HG03159 (cell line): ENCODE data around the gene RBM10.

Experiments
- ATAC-seq: cut with Tn5 transposase; IDR thresholded peaks from one replicate; pipeline ENCODE4 v1.9.1; 2021; ENCODE audit warnings: mild to moderate bottlenecking, moderate library complexity; ENCODE audit not compliant: unreplicated experiment

The RBM10 gene

DNA sequence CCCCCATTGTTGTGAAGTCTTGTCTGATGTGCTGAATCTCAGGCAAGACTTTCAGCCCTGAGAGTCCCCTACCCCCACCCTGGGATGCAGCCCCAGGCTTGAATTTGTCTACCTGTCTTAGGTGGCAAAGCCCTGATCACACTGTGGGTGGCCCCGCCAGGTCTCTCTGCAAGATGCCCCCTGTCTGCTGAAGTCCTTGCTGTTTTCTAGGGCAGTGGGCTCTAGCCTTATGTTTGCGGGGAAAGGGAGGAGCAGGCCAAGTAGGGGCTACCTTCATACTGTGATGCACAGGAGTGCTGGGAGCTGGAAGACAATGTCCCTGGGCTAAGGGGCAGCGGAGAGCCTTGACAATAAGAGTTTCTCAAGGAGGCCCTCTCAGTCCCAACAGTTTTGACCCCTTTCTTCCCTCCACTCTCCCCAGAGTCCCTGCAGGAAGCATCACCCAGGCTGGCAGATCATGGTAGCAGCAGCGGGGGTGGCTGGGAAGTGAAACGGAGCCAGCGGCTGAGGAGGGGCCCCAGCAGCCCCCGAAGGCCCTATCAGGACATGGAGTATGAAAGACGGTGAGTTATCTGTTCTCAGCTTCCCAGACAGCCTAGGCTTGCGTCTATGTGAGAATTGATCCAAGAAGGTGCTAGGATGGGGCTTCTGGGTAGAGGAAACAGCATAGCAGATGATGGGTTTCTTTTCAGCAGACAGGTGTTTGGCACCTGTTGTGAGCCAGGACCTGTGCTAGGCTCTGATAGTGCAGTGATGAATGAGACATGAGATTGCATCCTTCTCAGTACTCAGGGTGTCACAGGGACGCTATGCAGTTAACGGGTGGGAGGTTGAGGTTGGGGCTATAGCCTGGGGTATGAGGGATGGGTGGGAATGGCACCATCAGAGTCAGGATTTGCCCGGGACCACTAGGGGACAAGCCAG is 2.2 kb downstream of the RBM10 start:
- no peak for ATAC-seq

DNA sequence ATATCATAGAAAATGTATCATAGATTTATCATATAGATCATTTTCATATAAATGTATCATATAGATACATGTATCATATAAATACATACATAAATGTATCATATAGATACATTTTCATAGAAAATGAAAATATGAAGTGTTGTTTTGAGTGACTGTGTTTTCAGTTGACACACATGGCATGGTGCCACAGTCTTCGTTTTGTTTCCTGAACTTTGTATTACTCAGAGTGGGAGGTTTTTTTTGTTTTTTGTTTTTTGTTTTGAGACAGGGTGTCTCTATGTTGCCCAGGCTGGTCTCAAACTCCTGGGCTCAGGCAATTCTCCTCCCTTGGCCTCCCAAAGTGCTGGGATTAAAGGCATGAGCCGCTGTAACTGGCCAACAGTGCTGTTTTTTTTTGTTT is 3.9 kb downstream of the RBM10 start:
- ATAC-seq, result no peak

DNA sequence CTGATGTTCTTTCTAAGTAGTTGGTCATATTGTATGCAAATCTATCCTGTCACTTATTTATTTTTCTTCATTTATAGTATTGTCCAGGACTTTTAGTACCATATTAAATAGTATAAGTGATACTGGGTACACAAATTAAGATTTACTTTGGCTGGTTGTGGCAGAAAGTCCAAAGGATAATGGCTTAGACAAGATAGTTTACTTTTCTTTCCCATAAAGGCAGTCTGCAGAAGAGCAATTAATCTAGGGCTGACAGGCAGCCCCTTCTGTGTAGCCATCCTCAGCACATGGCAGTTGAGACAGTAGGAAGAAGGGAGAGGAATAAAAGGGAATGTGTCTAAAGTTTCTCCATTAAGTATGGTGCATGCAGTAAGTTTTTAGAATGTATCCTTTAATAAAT is 6.4 kb downstream of the RBM10 start:
- no peak for ATAC-seq

DNA sequence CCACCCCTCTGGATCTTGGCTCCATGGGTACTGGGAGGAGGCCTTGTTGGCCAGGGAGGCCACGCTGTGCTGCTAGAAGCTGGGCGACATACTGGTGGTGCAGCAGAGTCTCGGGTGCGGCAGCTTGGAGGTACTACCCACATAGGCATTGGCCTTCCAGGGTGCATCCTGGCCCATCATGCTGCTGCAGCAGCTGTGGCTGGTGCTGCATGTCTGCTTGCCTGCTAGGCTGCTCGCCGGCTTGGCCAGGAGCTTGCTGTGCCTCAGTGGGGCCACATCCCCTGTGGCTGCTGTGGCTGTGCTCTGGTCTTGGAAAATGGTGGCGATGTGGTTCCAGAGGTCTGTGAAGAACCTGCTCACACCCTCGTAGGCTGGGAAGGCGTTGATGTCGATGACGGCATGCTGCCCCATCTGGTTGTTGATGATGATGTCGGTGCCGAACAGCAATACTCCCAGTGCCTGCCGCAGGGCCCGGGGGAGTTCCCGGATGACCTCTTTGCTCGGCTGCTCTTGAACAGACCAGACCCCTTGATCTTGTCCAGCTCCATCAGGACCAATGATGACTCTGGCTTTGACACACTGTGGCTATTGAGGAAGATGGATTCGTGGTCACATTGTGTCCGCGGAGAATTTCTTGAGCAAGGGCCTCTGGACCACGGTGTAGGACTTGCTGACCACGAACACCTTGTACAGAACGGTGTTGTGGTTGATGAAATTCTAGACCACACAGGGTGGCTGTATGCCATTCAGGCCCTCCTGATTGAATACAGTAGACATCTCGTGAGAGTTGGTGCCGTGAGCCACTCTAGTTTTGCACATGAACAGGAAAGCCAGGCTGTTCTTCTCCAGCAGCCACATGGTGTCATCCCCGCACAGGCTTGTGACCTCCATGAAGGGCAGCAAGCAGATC is 11.8 kb downstream of the RBM10 start:
- no peak for ATAC-seq

- no peak for ATAC-seq
Observed at GRCh38 chrX:47158131-47158530, 13.1 kb downstream of the RBM10 start.

DNA sequence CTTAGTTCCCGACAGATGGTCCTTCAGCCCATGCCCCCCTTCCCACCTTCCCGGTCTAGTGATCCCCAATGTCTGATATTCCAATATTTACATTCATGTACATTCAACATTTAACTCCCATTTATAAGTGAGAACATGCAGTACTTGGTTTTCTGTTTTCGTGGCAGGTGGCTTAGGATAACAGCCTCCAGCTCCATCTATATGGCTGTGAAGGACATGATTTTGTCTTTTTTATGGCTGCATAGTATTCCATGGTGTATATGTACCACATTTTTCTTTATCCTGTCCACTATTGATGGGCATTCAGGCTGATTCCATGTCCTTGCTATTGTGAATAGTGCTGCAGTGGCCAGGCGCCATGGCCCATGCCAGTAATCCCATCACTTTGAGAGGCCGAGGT is 13.8 kb downstream of the RBM10 start:
- no peak for ATAC-seq

DNA sequence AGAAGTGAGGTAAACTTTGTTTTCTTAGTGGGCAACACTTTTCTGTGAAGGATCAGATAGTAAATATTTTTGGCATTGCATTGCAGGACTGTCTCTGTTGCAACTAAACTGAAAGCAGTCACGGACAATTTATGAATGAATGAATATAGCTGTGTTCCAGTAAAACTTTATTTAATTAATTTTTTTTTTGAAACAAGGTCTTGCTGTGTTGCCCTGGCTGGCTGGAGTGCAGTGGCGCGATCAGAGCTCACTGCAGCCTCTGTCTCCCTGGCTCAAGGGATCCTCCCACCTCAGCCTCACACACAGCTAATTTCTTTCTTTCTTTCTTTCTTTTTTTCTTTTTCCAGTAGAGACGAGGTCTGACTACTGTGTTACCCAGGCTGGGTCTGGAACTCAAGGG is 15.8 kb downstream of the RBM10 start:
- ATAC-seq, result no peak

DNA sequence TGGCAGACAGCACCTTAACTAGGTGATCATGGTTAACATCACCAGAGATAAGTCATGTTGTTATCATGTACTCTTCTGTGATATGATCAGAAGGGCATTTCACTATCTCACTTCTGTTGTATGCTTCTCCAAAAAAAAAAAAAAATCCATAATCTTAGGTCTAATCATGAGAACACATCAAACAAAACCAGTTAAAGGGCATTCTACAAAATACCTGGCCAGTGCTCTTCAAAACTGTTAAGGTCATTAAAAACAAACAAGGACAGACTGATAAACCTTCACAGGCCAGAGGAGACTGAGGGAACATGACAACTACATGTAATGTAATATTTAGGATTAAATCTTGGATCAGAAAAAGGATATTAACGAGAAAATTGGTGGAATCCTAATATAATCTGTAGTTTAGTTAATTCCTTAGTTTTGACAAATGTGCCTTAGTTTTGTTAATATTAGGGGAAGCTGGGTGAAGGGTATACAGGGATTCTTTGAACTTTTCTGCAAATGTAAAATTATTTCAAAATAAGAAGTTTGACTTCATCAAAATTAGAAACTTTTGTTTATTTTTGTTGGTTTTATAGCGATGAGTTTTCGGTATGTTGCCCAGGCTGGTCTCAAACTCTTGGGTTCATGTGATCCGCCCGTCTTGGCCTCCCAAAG is 18.0 kb downstream of the RBM10 start:
- ATAC-seq, result no peak

DNA sequence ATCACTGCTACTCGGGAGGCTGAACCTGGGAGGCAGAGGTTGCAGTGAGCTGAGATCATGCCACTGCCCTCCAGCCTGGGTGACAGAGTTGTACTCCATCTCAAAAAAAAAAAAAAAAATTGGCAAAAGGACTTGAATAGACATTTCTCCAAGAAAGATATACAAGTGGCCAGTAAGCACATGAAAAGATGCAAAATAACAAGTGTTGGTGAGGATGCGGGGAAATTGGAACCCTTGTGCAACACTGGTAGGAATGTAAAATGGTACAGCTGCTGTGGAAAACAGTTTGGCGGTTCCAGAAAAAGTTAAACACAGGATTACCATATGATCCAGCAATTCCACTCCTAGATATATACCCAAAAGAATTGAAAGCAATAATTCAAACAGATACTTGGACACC is 19.4 kb downstream of the RBM10 start:
- no peak for ATAC-seq

DNA sequence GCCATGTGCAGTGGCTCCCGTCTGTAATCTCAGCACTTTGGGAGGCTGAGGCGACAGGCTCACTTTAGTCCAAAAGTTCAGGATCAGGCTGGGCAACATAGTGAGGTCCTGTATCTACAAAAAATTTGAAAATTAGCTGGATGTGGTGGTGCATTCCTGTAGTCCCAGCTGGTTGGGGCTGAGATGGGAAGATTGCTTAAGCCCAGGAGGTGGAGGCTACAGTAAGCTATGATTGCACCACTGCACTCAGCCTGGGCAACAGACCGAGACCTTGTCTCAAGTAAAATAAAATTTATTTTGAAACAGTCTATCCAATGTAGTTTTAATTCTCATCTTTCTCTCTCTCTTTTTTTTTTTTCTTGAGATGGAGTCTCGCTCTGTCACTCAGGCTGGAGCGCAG is 21.1 kb downstream of the RBM10 start:
- ATAC-seq, result no peak

DNA sequence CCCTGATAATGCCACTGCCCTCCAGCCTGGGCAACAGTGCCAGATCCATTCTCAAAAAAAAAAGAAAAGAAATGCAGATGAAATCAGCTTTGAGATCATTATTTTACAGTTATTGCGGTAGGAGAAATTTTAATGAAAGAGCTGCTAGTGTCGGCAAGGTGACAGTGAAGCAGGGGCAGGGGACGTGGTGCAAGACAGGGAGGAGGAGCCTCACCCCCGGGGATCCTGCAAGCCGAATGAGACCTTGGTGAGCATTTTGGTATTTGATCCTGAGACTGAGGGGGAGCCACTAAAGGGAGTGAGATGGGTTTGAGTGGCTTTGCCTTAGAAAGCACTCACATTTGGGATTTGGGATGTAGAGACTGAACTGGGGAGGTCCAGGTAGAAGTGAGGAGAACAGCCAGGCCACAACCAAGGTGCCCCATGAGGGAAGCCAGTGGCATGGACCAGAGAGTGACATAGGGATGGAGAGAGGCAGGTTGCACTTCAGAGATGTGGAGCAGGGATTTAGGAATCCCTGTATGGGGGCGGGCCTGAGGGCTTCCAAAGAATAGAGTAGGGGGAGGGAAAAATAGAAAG is 23.6 kb downstream of the RBM10 start:
- no peak for ATAC-seq

GRCh38 chrX:47169273-47169672 is 24.3 kb downstream of the RBM10 start:
- no peak for ATAC-seq

GRCh38 chrX:47169726-47170515 is 24.9 kb downstream of the RBM10 start:
- ATAC-seq, result no peak

GRCh38 chrX:47170861-47171692 is 26.1 kb downstream of the RBM10 start:
- no peak for ATAC-seq

- ATAC-seq, result no peak
Observed at GRCh38 chrX:47171996-47172395, 27.0 kb downstream of the RBM10 start.

- no peak for ATAC-seq
Observed at GRCh38 chrX:47172549-47172948, 27.5 kb downstream of the RBM10 start.

DNA sequence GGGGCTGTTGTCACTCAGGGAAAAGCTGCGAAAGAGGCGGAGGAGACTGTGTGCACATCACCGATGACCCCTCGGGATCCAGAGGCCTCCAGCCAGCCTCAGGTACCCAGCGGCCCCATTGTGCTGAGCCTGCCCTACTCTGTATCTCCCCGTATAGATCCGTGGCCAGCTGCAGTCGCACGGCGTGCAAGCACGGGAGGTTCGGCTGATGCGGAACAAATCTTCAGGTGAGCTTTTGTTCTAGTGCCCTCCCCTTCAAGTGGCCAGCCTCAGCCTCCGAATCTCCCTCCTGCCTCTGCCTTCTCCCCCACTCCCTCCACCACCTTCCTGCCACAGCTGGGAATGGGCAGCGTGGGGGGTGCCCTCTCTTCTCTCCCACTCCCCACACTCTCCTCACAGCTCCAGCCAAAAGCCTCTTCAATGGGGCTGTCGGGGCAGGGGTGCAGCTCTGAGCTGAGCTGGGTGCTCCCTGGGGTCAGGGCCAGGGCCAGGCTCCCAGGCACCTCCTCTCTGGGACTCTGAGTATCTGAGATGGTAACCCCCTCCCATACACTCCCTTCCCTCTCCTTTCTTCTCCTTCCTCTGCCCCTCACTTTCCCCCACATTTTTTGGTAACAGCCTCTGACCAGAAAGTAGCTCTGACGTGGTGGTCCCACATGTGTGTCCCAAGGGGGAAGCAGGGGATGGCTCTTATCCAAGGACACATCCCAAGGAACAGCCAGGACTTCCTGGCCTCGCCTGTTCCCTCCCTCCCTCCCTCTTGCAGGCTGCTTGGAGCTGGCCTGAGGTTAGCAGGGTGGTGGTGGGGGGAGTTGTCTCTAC is 28.2 kb downstream of the RBM10 start:
- no peak for ATAC-seq

- no peak for ATAC-seq
Observed at GRCh38 chrX:47174376-47174775, 29.4 kb downstream of the RBM10 start.
